ENCODE measurements around the gene PSMC4.

PSMC4 gene

DNA sequence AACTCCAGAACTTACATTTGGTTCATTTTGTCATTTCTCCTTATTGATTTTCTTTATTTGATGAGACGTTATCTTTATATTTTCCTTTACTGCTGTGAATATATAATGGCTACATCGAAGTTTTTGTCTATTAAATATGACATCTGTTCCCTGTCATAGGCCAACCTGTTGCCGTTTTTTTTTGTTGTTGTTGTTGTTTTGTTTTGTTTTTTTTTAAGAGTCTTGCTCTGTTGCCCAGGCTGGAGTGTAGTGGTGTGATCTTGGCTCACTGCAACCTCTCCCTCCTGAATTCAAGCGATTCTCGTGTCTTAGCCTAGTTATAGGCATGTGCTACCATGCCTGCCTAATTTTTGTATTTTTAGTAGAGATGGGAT, 55.6 kb downstream of the PSMC4 start:
- H3K27ac ChIP-seq: no peak overlapping the region
- TF ChIP-seq, protein P1, sequence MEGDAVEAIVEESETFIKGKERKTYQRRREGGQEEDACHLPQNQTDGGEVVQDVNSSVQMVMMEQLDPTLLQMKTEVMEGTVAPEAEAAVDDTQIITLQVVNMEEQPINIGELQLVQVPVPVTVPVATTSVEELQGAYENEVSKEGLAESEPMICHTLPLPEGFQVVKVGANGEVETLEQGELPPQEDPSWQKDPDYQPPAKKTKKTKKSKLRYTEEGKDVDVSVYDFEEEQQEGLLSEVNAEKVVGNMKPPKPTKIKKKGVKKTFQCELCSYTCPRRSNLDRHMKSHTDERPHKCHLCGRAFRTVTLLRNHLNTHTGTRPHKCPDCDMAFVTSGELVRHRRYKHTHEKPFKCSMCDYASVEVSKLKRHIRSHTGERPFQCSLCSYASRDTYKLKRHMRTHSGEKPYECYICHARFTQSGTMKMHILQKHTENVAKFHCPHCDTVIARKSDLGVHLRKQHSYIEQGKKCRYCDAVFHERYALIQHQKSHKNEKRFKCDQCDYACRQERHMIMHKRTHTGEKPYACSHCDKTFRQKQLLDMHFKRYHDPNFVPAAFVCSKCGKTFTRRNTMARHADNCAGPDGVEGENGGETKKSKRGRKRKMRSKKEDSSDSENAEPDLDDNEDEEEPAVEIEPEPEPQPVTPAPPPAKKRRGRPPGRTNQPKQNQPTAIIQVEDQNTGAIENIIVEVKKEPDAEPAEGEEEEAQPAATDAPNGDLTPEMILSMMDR (IDR thresholded peaks at IDR 0.05): no peak
- no peak for TF ChIP-seq ZFX (IDR thresholded peaks at IDR 0.05; ENCODE audit: borderline replicate concordance)
